GM23248 (cell line): ENCODE results near the gene LINGO1.

Source experiments
- EZH2 ChIP-seq: fragments of 200-600 bp; sonication (generic); IDR thresholded peaks from 2 replicates; pipeline ENCODE4 v1.6.1; 2018; ENCODE audit warnings: antibody characterized with exemption, mild to moderate bottlenecking; ENCODE audit not compliant: insufficient read depth, poor library complexity, severe bottlenecking
- EZH2phosphoT487 ChIP-seq: fragments of 200-600 bp; sonication (generic); IDR thresholded peaks from 2 replicates; pipeline ENCODE4 v1.6.1; 2018; ENCODE audit warnings: antibody characterized with exemption, moderate library complexity, mild to moderate bottlenecking, low read depth; ENCODE audit not compliant: insufficient read depth

DNA sequence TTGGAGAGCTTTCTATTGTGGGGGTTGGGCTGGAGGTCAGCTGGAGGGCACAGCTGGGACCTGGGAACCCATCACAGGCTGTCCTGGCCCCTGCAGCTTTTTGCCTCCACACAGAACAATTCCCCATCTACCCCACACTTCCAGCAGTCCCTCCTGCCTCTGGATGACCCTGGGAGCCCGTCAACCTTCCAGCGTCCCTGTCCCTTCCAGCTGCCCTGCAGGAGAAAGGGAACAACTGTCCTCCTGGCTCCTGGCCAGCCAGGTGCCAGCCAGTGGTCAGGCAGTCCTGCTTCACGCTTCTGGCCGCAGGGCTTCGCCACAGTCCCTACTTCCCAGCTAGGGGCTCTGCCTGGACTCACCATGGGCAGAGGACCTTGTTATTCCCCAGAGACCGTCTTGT lies 27.2 kb downstream of the LINGO1 start:
- TF ChIP-seq EZH2 (no peak), EZH2phosphoT487 (no peak)
